CD4-positive, alpha-beta T cell treated with Interleukin-4 for 1 hour (primary cell): Measurements from ENCODE around the gene C21orf58.
"Not testable (repeated sequence)": the region's sequence is repeated elsewhere in the genome, so short reads cannot be mapped to it uniquely, and the experiment has no call there.

Source experiments
- DNase-seq, 2 donors: peaks; one replicate each; pipeline ENCODE4 v3.0.0-alpha.2; 2020 to 2022

The C21orf58 gene

DNA sequence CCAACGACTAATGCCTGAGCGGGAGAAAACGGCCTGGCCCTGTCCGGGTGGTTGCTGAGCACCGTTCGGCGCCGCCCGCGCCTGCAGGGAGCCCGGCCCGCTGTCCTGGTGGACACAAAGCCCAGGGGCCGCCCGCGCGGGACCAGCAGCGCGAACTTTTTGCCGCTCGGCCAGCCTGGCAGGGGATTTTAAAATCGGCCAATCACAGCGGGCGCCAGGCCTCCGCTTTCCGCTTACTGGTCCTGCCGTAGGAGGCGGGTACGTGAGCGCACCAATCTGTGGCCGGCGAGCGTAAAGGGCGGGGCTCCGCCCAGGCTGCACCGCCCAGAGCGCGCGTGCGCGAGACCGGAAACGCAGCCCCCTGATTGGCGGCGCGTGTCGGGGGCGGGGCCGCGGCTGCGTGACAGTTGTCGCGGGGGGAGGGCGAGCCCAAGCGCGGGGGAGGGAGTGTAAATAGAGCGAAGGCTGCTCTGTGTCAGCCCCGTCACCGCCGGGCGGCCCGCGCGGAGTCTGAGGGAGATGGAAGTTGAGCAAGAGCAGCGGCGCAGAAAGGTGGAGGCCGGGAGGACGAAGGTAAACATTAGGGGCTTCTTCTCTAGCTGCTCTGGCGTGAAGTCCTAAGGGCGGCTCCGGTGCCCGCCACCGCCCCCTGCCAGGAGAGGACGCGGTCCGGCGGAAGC, at the start of gene C21orf58, which contains the start of gene PCNT:
Gene C21orf58, minus strand, starts transcription at position 161 of the 680 bp plus-strand sequence. CDS start 1,132 bp downstream, outside the sequence.
Gene PCNT, plus strand, starts transcription at position 447 of the 680 bp plus-strand sequence. Its CDS starts 73 bp downstream, at position 520.
- peak; percentile 98 for DNase-seq

DNA sequence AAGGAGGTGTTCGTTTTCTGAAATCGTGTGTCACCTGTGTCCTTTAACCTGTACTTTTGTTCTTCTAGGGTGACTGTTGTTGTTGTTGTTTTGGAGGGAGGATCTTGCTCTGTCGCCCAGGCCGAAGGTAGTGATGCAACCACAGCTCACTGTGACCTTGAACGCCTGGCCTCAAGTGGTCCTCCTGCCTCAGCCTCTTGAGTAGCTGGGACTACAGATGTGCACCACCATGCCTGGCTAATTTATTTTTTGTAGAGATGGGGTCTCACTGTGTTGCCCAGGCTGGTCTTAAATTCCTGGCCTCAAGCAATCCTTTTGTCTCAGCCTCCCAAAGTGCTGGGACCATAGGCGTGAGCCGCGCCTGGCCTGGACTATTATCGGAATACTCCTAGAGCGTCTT, 49.3 kb upstream of the C21orf58 start:
- not testable (repeated sequence) for DNase-seq

GRCh38 chr21:46372014-46372485, 48.4 kb upstream of the C21orf58 start:
- no peak for DNase-seq

DNA sequence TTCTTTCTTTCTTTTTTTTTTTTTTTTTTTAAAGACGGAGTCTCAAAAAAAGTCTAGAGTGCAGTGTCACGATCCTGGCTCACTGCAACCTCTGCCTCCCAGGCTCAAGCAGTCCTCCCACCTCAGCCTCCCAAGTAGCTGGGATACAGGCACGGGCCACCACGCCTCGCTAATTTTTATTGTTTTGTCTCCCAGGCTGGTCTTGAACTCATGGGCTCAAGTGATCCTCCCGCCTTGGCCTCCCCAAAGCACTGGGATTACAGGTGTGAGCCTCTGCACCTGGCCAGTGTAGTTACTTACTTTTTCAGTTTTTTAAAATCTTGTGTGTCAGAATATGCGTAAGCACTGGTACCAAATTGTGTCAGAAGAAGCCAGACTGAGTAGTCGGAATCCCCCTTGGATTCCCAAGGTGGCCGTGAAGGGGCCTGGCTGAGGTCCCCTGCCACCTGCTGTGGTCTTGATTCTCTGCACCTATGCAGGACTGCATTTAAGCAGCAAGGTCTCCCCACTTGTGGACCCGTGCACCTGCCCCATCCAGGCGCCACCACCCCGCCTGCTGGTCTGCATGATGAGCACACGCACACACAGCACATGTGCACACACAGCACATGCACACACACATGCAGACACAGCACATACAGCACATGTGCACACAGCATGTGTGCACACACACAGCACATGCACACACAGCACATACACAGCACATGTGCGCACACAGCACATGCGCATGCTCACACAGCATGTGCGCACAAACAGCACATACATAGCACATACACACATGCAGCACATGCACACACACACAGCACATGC, 47.7 kb upstream of the C21orf58 start:
- DNase-seq, result no peak

DNA sequence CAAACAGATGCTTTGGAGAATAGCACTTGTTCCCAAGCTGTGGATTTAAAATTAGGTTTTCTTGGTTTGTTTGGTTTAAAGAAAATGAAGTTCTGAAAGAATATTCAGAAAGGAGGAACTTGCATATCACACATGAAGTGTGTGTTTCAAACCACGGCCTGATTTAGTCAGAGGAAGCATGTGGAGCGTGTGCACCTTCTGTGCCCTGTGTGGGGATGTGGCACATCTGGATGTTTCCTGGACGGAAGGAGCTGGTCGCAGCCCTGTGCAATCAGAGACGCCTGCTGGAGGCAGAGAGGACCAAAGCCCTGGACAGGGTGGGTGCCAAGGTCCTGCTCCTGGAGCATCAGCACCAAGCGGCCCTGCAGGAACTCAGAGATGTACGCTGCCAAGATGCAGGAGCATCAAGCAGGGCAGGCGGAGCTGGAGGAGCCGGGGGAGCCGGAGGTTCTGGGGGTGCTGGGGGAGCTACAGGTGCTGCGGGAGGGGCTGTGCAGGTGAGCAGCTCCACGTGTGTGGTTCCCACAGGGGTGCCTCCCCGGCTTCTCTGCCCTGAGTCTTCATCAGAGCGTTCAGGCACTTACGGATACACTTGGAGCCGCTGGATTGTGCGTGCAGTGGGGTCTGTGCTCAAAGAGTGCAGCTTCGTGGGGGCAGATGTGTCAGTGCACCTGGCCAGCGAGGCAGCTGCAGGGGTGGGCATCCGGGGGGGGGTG, 46.0 kb upstream of the C21orf58 start:
- DNase-seq, result no peak

DNA sequence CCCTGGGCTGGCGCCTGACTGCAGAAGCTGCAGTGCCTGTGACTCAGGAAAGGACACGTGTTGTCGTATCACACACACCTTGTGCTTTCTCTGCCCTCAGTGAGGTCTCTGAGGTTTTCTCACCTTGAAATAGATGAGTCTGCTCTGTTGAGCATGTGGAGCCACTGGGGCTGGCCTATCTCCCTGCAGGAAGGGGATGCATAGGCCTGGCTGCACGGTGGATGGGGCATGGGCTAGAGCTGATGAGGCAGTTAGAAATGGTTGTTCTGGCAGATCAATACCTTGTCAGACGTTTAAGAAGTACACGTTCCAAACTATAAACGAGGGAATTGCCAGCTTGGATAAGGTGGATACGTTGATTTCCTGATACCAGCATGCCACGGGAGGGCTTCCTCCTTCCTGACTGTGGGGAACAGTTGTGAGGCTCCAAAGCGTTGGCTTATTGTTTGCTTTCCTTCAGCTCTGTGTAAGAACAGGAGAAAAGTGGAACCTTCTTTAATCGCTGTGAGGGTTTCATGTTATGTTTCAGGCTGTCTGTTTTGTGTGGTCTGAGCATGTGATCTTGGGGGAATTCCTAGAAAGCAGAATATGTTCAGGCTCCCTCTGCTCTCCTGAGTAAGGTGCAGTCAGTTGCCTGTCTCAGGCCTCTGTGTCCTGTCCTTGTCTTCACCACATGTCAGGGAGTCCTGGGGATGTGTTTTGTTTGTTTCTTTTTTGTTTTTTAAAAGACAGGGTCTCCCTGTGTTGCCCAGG, 45.0 kb upstream of the C21orf58 start:
- DNase-seq, result peak; percentile 23 to 49

DNA sequence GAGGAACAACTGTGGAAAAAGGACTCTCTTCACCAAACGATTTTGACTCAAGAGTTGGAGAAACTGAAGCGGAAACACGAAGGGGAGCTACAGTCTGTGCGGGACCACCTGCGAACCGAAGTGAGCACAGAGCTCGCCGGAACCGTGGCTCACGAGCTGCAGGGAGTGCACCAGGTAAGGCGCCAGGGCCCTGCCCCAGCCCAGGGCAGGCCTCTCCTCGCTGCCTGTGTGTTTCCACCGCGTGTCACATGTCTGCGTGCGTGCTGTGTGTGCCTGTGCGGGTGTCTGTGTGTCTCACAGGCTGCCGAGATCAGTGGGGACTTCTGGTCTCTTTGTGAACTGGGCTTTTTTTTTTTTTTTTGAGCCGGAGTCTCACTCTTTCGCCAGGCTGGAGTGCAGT, 43.3 kb upstream of the C21orf58 start:
- DNase-seq, result no peak

- no peak for DNase-seq
Measured at GRCh38 chr21:46366561-46366960, 42.9 kb upstream of the C21orf58 start.

DNA sequence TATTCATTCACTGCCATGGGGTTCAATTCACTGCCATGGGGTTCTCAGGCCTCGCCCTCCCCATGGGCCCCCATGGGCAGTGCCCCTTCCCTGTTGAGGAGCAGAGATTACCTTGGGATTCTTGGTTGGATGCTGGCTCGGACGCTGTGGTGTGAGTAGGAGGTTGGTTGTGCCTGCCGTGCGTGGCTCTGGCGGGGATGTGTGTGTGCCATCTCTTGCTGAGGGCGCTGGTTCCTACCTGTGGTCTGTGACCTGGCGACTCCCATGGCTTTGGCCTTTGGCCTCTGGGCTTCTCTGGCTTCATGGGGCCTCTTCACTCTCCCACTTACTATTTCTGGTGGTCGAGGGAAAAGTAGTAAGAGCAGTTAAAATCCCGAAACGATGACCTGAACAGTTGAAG, 42.4 kb upstream of the C21orf58 start:
- no peak for DNase-seq

GRCh38 chr21:46363698-46364097, 40.0 kb upstream of the C21orf58 start:
- no peak for DNase-seq

DNA sequence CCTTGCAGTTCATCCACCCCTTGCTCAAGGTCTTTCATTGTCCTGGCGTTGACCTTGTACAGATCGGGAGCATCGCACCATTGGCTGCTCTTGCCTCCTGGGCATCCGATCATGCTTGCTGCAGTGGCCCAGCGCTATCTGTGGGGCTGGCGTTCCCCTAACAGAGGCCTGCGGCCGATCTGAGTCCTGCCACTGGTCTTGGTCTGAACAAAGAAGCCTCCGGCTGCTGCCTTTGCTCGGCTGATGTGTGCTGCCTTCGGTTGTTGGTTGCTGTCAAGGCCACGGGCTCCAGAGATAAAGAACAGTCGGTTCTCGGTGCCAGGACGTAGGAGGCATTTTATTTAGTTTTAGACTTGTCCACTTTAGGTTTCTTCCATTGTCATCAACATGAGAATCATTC, 39.3 kb upstream of the C21orf58 start:
- no peak for DNase-seq

GRCh38 chr21:46361935-46362334, 38.3 kb upstream of the C21orf58 start:
- DNase-seq, result no peak

- no peak for DNase-seq
Measured at GRCh38 chr21:46361176-46361575, 37.5 kb upstream of the C21orf58 start.

DNA sequence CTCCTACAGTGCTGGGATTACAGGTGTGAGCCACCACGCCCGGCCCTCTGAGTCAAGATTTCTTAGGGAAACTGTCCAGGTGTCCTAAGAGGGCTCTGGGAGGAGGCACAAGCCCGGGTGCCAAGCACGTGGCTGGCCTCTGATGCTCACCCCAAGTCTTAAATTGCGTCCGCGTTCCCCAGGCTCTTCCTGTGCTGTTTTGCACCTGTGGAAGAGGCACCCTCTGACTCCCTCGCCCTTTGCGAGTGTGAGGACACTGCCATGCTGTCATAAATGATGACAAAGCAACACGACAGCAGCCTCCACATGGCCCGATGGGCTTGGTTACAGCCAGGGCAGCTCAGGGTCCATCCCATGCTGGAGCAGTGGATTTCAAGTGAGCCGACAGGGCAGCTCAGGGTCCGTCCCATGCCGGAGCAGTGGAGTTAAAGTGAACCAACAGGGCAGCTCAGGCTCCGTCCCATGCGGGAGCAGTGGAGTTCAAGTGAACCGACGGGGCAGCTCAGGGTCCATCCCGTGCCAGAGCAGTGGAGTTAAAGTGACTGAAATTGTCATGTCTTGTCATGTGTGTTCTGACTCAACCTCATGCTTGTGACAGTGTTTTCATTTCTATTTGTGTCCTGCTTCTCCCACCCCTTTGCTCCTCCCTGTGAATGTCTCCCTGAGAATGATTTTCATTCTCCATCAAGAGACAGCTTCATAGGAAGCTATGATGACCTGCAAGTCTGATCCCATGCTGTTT, 34.2 kb upstream of the C21orf58 start:
- no peak for DNase-seq

GRCh38 chr21:46357335-46357604, 33.6 kb upstream of the C21orf58 start:
- no peak for DNase-seq

- DNase-seq, result no peak
Measured at GRCh38 chr21:46356494-46357334, 33.0 kb upstream of the C21orf58 start.

GRCh38 chr21:46356005-46356338, 32.3 kb upstream of the C21orf58 start:
- no peak for DNase-seq

GRCh38 chr21:46355161-46356004, 31.7 kb upstream of the C21orf58 start:
- no peak for DNase-seq

DNA sequence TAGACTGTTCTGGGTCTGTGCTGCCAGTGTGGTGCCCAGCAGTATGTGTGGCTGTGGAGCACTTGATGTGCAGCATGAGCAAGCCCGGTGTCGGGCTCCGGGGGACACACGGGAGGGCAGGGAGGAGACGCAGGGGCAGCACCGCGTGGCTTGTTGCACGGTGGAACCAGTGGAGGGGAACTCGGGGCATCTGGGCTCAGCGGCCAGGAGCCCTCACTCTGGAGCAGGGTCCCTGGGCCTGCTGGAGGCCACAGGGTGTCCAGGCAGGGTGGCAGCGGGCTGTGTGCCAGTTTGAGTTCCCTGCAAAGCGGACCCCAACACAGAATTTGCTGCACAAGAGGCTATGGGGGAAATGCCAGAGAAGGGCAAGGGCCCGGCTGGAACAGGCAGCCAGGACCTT, 30.8 kb upstream of the C21orf58 start:
- no peak for DNase-seq

DNA sequence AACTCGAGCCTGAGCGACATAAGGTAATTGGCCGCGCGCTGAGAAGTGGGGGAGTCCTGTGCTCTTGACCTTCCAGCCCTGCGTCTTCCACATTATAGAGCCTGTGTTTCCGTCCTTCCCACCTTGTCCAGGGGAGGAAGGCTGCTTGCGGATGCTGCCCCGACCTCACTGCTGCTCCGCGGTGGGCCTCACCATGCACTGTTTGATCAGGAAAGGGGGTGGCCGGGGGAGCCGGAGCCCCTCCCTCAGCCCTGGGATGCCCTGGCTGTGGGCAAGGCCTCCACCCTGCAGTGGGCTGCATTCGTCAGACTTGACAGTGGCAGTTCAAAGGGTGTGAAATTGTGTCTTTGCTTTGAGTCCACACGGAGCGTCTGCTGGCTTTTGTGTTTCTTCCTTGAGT, 30.4 kb upstream of the C21orf58 start:
- no peak for DNase-seq
